Left lung (tissue), 10 donors: ENCODE measurements around the gene ECHDC3. TPM values are rescaled to one million over a fixed set of nuclear protein-coding genes. Genes with fewer than 3 reads are reported as not detected.

ENCODE experiments used
- ATAC-seq: fragments of 200-7000 bp; cut with Tn5 transposase; one replicate; pipeline ENCODE4 v1.9.1; 2020; ENCODE audit warnings: moderate library complexity
- DNase-seq, 4 donors: peaks; one replicate each; pipeline ENCODE4 v3.0.0-alpha.2; 2013 to 2020
- H3K27ac ChIP-seq, 2 donors: fragments of 200-600 bp; sonication (generic) in 1 of 2; one replicate each; pipeline versions ENCODE4 v1.5.0 to v1.8.0; 2020 to 2021
- H3K27me3 ChIP-seq, 2 donors: fragments of 200-600 bp; sonication (generic) in 1 of 2; one replicate each; pipeline versions ENCODE4 v1.5.0 to v1.8.0; 2020 to 2021
- H3K36me3 ChIP-seq, 2 donors: fragments of 200-600 bp; sonication (generic) in 1 of 2; one replicate each; pipeline versions ENCODE4 v1.5.0 to v1.8.0; 2020 to 2021
- H3K4me1 ChIP-seq, 2 donors: fragments of 200-600 bp; one replicate each; pipeline ENCODE4 v1.8.0; 2021
- H3K4me3 ChIP-seq, 2 donors: fragments of 200-600 bp; sonication (generic) in 1 of 2; one replicate each; pipeline versions ENCODE4 v1.5.0 to v1.8.0; 2020 to 2021; ENCODE audit warnings: mild to moderate bottlenecking in 1 of 2
- H3K9me3 ChIP-seq, 2 donors: fragments of 200-600 bp; sonication (generic) in 1 of 2; one replicate each; pipeline versions ENCODE4 v1.5.0 to v1.8.0; 2020 to 2021
- intact Hi-C, 2 donors: fragments of 100-400 bp; cut with DNase I; formaldehyde crosslinking; loops; one replicate each; pipeline versions ENCODE4 v1.11.2 to v1.14.2; 2022
- polyA plus RNA-seq, 6 donors: library from polyadenylated mRNA; unstranded; fragments of 120-200 nt; gene quantifications; one replicate each; pipeline ENCODE4 v1.2.1, GENCODE V29; 2013; ENCODE audit not compliant: insufficient read length in 6 of 6
- total RNA-seq, 2 donors: library from RNA; stranded (reverse); fragmentation: NEBNext Ultra II Directional; extraction: Animal tissue kit (Norgen Biotek cat#: 25700); gene quantifications; one replicate each; pipeline ENCODE4 v1.2.1, GENCODE V29; 2021
- TF ChIP-seq, protein P1 (sequence below), 2 donors: fragments of 200-600 bp; sonication (generic) in 1 of 2; IDR thresholded peaks; one replicate each; pipeline versions ENCODE4 v1.5.0 to v1.8.0; 2021; ENCODE audit warnings: antibody characterized with exemption in 2 of 2
- donor health status: DM: no; HTN: yes; CAD: no.
- donor health status: DM: no; HTN: no; CAD: no.

ECHDC3 gene
- total and polyA plus RNA-seq, 8 donors = 12.4 to 32.6 (median 14.7) TPM

DNA sequence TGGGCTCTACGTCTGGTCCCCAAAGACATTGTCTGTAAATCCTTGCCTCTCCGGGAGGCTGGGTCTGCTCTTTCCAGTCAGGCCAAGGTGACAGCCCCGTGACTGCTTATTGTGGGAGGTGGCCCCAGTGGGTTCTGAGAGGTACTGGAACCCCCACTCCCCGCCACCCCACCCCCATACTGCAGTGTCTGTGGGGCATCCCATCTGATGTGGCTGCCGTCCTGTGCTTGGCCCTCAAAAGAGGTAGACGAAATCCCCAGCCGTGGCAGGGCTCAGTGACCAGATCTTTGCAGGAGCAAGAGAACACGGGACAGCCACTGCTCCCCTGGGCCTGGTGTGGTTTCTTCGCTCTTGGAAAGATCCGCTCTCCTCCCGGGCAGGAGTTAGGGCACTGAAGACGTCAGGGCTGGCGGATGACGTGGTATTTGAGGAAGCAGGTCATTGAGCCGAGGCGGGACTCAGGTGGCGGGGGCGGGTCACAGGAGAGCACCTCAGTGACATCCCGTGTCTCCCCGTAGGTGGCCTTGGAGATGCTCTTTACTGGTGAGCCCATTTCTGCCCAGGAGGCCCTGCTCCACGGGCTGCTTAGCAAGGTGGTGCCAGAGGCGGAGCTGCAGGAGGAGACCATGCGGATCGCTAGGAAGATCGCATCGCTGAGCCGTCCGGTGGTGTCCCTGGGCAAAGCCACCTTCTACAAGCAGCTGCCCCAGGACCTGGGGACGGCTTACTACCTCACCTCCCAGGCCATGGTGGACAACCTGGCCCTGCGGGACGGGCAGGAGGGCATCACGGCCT, 20.7 kb downstream of the ECHDC3 start:
- intact Hi-C loops = no loop called here
- Histone ChIP-seq H3K4me1 (peaks cover 2% of the 10 kb centered on the region in 2 donors), H3K27me3 (no peaks in the 10 kb centered on the region), H3K4me3 (no peak overlapping the region), H3K36me3 (peaks cover 0 to 20% of the 10 kb centered on the region in 2 donors), H3K27ac (no peak overlapping the region), H3K9me3 (no peaks in the 10 kb centered on the region)
- DNase-seq = no peak
- TF ChIP-seq, protein P1, sequence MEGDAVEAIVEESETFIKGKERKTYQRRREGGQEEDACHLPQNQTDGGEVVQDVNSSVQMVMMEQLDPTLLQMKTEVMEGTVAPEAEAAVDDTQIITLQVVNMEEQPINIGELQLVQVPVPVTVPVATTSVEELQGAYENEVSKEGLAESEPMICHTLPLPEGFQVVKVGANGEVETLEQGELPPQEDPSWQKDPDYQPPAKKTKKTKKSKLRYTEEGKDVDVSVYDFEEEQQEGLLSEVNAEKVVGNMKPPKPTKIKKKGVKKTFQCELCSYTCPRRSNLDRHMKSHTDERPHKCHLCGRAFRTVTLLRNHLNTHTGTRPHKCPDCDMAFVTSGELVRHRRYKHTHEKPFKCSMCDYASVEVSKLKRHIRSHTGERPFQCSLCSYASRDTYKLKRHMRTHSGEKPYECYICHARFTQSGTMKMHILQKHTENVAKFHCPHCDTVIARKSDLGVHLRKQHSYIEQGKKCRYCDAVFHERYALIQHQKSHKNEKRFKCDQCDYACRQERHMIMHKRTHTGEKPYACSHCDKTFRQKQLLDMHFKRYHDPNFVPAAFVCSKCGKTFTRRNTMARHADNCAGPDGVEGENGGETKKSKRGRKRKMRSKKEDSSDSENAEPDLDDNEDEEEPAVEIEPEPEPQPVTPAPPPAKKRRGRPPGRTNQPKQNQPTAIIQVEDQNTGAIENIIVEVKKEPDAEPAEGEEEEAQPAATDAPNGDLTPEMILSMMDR (IDR thresholded peaks at IDR 0.05) = no peak
- no peak for ATAC-seq

DNA sequence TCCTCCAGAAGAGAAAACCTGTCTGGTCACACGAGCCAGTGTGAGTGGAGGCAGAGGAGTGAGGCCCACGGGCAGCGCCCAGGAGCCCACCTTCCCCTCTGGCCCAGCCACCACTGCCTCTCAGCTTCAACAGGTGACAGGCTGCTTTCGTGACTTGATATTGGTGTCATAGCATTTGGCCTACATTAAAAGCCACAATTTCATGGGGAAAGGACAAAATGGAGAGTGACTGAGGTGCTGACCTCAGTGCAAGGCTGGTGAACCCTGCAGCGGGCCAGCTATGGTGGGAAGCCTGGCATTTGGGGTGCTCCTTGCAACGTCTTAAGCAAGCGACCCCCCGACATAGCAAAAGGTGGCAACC, 21.3 kb downstream of the ECHDC3 start:
- Histone ChIP-seq H3K4me3 (no peak overlapping the region), H3K36me3 (peaks cover 0 to 20% of the 10 kb centered on the region in 2 donors), H3K4me1 (no peaks in the 10 kb centered on the region), H3K27ac (no peak overlapping the region), H3K27me3 (no peaks in the 10 kb centered on the region), H3K9me3 (no peaks in the 10 kb centered on the region)
- TF ChIP-seq, protein P1 (IDR thresholded peaks at IDR 0.05) = no peak
- no peak for ATAC-seq
- intact Hi-C loops = no loop called here
- no peak for DNase-seq

DNA sequence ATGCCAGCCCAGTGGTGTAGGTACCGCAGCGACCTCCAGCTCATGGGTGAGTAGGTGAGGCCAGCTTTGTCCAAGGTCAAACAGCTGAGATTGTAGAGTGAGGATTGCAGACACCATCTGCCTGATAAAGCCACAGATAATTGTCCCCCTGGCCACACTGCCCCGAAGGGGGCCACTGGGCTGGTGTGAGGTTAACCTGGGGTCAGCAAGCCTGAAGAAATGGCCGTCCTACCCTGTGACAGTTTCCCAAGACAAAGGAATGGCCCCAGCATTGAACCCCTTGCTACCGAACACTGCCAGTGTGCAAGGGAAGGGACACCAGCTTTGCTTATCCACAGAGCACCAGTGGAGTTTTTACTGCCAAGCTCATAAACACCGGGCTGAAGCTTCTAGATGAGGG, 23.0 kb downstream of the ECHDC3 start:
- peaks cover 0 to 16% of the 10 kb centered on the region in 2 donors for H3K36me3 ChIP-seq
- DNase-seq = no peak
- H3K4me1 ChIP-seq = no peaks in the 10 kb centered on the region
- no peaks in the 10 kb centered on the region for H3K9me3 ChIP-seq
- H3K27ac ChIP-seq = no peak overlapping the region
- no peak overlapping the region for H3K4me3 ChIP-seq
- no peak for ATAC-seq
- TF ChIP-seq, protein P1 (IDR thresholded peaks at IDR 0.05) = no peak
- intact Hi-C loops = no loop called here
- H3K27me3 ChIP-seq = no peaks in the 10 kb centered on the region

DNA sequence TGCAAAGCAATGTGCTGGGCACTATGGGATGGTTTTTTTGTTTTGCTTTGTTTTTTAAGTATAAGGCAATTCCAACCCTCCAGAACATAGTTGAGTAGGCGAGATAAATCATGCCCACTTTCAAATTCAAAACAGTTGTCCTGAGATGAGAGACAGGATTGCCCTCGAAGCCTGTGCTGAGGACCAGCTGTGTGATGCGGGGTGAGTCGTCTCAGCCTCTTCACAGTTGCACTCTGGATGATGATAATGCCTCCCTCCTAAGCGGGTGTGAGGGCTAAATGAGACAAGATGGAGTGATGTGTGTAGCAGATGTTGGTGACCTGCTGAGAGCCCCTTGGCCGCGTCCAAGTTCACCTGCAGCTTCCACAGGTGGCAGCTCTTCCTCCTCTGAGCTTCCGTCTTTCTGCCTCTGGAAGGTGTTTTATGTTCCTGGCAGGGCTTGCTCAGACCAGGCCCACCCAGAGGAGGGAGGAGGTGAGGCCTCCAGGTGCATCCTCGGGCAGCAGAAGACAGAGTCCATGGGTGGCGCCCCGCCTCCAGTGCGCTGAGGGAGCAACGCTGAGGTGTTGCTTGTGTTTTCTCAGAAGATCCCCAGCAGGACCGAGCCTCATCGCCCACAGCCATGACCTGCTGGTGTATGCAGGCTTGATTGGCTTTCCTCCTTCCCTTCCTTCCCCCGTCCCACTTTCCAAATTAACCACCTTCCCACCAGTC, 30.6 kb downstream of the ECHDC3 start:
- DNase-seq (no peak), ATAC-seq (no peak)
- no peaks in the 10 kb centered on the region for H3K27me3 ChIP-seq
- no peaks in the 10 kb centered on the region for H3K9me3 ChIP-seq
- H3K4me3 ChIP-seq = no peak overlapping the region
- TF ChIP-seq, protein P1 (IDR thresholded peaks at IDR 0.05) = no peak
- intact Hi-C loops = no loop called here
- no peaks in the 10 kb centered on the region for H3K36me3 ChIP-seq
- H3K4me1 ChIP-seq = no peaks in the 10 kb centered on the region
- no peak overlapping the region for H3K27ac ChIP-seq

DNA sequence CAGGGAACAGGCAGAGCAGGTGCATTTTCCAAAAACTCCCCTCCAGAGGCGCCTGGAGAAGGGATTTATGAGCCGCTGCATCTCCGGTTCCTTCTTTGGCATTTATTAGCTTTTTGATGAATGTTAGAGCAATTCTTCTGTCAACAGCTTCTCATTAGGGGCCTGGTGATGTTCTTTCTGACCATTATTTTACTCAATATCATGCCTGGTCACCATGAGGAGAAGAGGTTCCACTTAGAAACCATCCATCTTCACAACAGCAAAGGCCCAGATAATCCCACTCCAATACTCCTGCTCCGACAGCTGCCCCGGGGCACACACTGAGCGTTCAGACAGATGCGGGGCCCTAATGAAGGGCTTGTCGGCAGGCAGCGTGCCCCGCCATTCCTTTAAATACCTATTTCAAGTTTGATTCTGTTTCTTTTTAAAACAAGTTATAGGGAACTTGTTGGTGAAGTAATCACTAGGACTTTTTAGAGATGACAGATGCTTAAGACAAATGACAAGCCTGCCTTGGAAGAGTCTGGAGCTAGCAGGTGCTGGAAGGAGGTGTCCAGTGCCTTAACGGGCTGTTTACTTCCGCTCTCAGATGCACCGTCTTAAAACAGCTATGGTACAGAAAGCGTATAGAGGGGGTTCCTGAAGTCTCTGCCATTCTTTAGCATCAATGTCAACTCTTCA, 31.7 kb downstream of the ECHDC3 start:
- intact Hi-C loops = no loop called here
- TF ChIP-seq, protein P1 (IDR thresholded peaks at IDR 0.05) = no peak

More for the DNA sequence above, 31.7 kb downstream of the ECHDC3 start:
- no peak overlapping the region for H3K4me3 ChIP-seq
- DNase-seq = no peak
- no peaks in the 10 kb centered on the region for H3K27me3 ChIP-seq
- H3K9me3 ChIP-seq = no peaks in the 10 kb centered on the region
- no peaks in the 10 kb centered on the region for H3K4me1 ChIP-seq
- ATAC-seq = no peak
- H3K36me3 ChIP-seq = no peaks in the 10 kb centered on the region
- H3K27ac ChIP-seq = no peak overlapping the region
